ENCODE results near the gene RNF220.

Gene RNF220

GRCh38 chr1:44602634-44603628 lies 197.9 kb downstream of the RNF220 start:
- CTCF ChIA-PET, result interaction anchor here (1.6 to 3.6 kb wide), 4 partner anchors 8 to 225 kb away, joined by 3 to 13 read pairs (median 5); no protein-coding TSS in a partner anchor
- no peak overlapping the region for H3K4me3 ChIP-seq (ENCODE audit: low read depth, low read length)
- POLR2A ChIA-PET, result no interaction called here
- TF ChIP-seq SP7 (tag by site-specific recombination; IDR thresholded peaks at IDR 0.05) (peak; percentile 80), ZNF341 (tag by site-specific recombination; IDR thresholded peaks at IDR 0.05; ENCODE audit: low read depth) (peak; percentile 84), GLIS2 (tag by site-specific recombination; IDR thresholded peaks at IDR 0.05) (0 out of 2 replicates have a peak, but pooled peaks have one; percentile 30), ZNF449 (tag by site-specific recombination; IDR thresholded peaks at IDR 0.05) (no peak), ZNF555 (tag by site-specific recombination; conservative IDR thresholded peaks at IDR 0.05) (no peak), ZBTB10 (tag by site-specific recombination; IDR thresholded peaks at IDR 0.05) (no peak), EGR2 (tag by site-specific recombination; IDR thresholded peaks at IDR 0.05; ENCODE audit: low read depth) (peak; percentile 22; the same call in 1 of the 2 replicates), ZBTB6 (tag by site-specific recombination; IDR thresholded peaks at IDR 0.05) (no peak), ZFHX2 (tag by site-specific recombination; conservative IDR thresholded peaks at IDR 0.05) (peak; percentile 36; the same call in 1 of the 2 replicates), GLIS1 (tag by site-specific recombination; IDR thresholded peaks at IDR 0.05) (peak; percentile 52), ZBTB17 (tag by site-specific recombination; IDR thresholded peaks at IDR 0.05) (peak; percentile 57; the same call in 1 of the 2 replicates), ZNF423 (tag by site-specific recombination; IDR thresholded peaks at IDR 0.05) (no peak), PATZ1 (tag by site-specific recombination; IDR thresholded peaks at IDR 0.05) (0 out of 2 replicates have a peak, but pooled peaks have one; percentile 23), ZNF214 (tag by site-specific recombination; IDR thresholded peaks at IDR 0.05; ENCODE audit: borderline replicate concordance) (no peak), TSHZ1 (tag by site-specific recombination; IDR thresholded peaks at IDR 0.05; ENCODE audit: borderline replicate concordance) (peak; percentile 78; the same call in 1 of the 2 replicates), KLF1 (tag by site-specific recombination; IDR thresholded peaks at IDR 0.05) (peak; percentile 70), YY1 (tag by site-specific recombination; IDR thresholded peaks at IDR 0.05) (no peak), ZBTB49 (tag by site-specific recombination; IDR thresholded peaks at IDR 0.05; ENCODE audit: low read depth) (no peak), ZNF513 (tag by site-specific recombination; IDR thresholded peaks at IDR 0.05) (no peak), ZNF777 (tag by site-specific recombination; IDR thresholded peaks at IDR 0.05; ENCODE audit: borderline replicate concordance) (no peak)

More at GRCh38 chr1:44602634-44603628, 197.9 kb downstream of the RNF220 start:
- Histone ChIP-seq H3K36me3 (ENCODE audit: control insufficient read depth in 2 of 2, insufficient read depth in 1 of 2, low read length in 2 of 2) (no peaks in the 10 kb centered on the region), H3K9me3 (ENCODE audit: control insufficient read depth, insufficient read depth, low read depth, low read length) (no peaks in the 10 kb centered on the region), H3K27ac (ENCODE audit: extremely low read depth, low read depth, low read length) (peak overlapping the region; percentile 16; the same call in 1 of the 2 replicates), H3K4me1 (ENCODE audit: control insufficient read depth, insufficient read depth, low read length) (peaks cover 19% of the 10 kb centered on the region)
